ENCODE data around the gene MRPL58.

- TF ChIP-seq NRF1 (IDR thresholded peaks at IDR 0.05; ENCODE audit: low read depth, low read length) (no peak), KDM1A (IDR thresholded peaks at IDR 0.05; ENCODE audit: borderline replicate concordance, low read length) (no peak), POLR2AphosphoS5 (IDR thresholded peaks at IDR 0.05; ENCODE audit: low read depth, low read length) (no peak), RAD21 (IDR thresholded peaks at IDR 0.05 in 1 of 2, conservative IDR thresholded peaks at IDR 0.05 in 1 of 2; ENCODE audit: low read depth in 2 of 2, low read length in 2 of 2) (no peak), MAX (IDR thresholded peaks at IDR 0.05) (no peak), SP2 (IDR thresholded peaks at IDR 0.05; ENCODE audit: low read length) (no peak)
Observed at GRCh38 chr17:74968361-74968780, 44.1 kb upstream of the MRPL58 start.
